Lower lobe of right lung (tissue), 2 donors: ENCODE results near the gene AUTS2. TPM values are rescaled to one million over a fixed set of nuclear protein-coding genes. Genes with fewer than 3 reads are reported as not detected.

ENCODE experiments used
- ATAC-seq, 2 donors: fragments of 200-7000 bp; cut with Tn5 transposase; one replicate each; pipeline ENCODE4 v1.9.1; 2020 to 2022; ENCODE audit warnings: mild to moderate bottlenecking in 2 of 2, moderate library complexity in 2 of 2
- DNase-seq: peaks from one replicate; pipeline ENCODE4 v3.0.0-alpha.2; 2020
- H3K27ac ChIP-seq: fragments of 200-600 bp; one replicate; pipeline ENCODE4 v1.8.0; 2022
- H3K27me3 ChIP-seq: fragments of 200-600 bp; one replicate; pipeline ENCODE4 v1.8.0; 2022; ENCODE audit warnings: low read depth
- H3K36me3 ChIP-seq: fragments of 200-600 bp; one replicate; pipeline ENCODE4 v1.8.0; 2022; ENCODE audit warnings: mild to moderate bottlenecking
- H3K4me1 ChIP-seq: fragments of 200-600 bp; one replicate; pipeline ENCODE4 v1.8.0; 2022
- H3K4me3 ChIP-seq: fragments of 200-600 bp; one replicate; pipeline ENCODE4 v1.8.0; 2022; ENCODE audit warnings: mild to moderate bottlenecking
- H3K9me3 ChIP-seq: fragments of 200-600 bp; one replicate; pipeline ENCODE4 v1.8.0; 2022
- intact Hi-C: fragments of 100-400 bp; cut with DNase I; formaldehyde crosslinking; loops from one replicate; pipeline ENCODE4 v1.11.0; 2022
- total RNA-seq: library from RNA; stranded (reverse); fragmentation: NEBNext Ultra II Directional; extraction: Animal tissue kit (Norgen Biotek cat#: 25700); gene quantifications from one replicate; pipeline ENCODE4 v1.2.1, GENCODE V29; 2021
- TF ChIP-seq, protein P1 (sequence below): fragments of 200-600 bp; IDR thresholded peaks from one replicate; pipeline ENCODE4 v1.8.0; 2022; ENCODE audit warnings: antibody characterized with exemption, mild to moderate bottlenecking
- donor health status: DM: no; HTN: yes; CAD: no; lungs with severe emphysema.

The AUTS2 gene
- total RNA-seq, 1 donor from 2014 or later = 45.7 TPM

DNA sequence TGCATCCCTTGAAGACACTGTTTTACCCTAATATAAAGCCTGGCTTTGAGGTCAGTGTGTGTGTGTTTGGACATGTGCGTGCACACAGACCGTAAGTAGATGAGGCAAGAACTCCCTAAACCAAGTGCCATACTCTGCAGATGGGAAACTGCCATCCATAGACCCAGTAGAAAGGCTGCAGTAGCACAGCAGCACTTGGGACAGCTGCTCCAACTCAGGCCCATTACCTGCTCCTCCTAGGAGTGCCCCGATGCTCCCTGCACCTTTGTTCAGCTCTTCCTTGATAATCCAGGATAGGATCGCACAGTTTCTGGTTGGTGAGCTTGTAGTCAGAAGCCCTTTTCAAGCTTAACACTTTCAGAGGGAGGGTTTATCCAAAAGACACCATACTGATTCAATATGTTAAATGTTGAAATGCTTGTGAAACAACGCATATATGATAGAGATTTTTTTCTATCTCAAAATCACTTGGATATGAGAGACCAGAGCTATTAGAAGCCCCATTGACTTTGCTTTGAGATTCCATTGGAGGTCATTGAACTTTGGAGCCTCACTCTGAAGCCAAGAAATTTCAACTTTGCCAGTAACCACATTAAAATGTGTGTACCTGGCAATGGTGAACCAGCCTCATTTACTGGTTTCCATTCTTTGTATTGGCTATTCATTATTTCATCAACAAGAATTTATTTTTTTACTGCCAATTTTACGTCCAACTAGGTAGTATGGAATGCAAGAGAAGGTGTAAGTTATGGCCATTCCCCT is 776.7 kb downstream of the AUTS2 start:
- Histone ChIP-seq H3K36me3 (no peaks in the 10 kb centered on the region), H3K27me3 (no peaks in the 10 kb centered on the region), H3K4me3 (no peak overlapping the region), H3K4me1 (peaks cover 7% of the 10 kb centered on the region), H3K27ac (no peak overlapping the region), H3K9me3 (no peaks in the 10 kb centered on the region)
- intact Hi-C loops = no loop called here
- TF ChIP-seq, protein P1, sequence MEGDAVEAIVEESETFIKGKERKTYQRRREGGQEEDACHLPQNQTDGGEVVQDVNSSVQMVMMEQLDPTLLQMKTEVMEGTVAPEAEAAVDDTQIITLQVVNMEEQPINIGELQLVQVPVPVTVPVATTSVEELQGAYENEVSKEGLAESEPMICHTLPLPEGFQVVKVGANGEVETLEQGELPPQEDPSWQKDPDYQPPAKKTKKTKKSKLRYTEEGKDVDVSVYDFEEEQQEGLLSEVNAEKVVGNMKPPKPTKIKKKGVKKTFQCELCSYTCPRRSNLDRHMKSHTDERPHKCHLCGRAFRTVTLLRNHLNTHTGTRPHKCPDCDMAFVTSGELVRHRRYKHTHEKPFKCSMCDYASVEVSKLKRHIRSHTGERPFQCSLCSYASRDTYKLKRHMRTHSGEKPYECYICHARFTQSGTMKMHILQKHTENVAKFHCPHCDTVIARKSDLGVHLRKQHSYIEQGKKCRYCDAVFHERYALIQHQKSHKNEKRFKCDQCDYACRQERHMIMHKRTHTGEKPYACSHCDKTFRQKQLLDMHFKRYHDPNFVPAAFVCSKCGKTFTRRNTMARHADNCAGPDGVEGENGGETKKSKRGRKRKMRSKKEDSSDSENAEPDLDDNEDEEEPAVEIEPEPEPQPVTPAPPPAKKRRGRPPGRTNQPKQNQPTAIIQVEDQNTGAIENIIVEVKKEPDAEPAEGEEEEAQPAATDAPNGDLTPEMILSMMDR = no peak
- ATAC-seq (no peak), DNase-seq (no peak)

DNA sequence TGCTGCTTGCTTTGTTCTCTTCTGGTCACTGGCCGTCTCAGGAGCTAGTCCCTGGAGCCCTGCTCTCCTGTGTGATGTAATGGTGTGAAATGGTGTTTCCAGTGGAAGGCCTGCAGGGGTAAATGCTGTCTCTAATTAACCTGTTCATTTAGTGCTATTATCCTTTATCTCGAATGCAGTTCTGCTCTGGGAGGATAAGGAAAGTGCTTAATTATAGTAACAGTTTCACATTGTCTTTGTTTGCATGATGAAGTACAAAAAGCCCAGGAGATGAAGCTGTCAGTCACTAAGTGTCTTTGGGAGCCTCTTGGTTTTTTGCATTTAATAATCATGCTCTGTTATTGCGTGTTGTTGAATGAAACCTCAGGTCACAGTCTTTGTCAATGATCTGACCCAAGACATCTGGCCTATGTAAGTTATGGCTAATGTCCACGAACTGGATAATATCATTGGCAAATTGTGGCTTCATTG is 778.3 kb downstream of the AUTS2 start:
- TF ChIP-seq, protein P1 = no peak
- DNase-seq (no peak), ATAC-seq (no peak)
- H3K9me3 ChIP-seq = no peaks in the 10 kb centered on the region
- no peak overlapping the region for H3K4me3 ChIP-seq
- no peaks in the 10 kb centered on the region for H3K27me3 ChIP-seq
- no peak overlapping the region for H3K27ac ChIP-seq
- peaks cover 7% of the 10 kb centered on the region for H3K4me1 ChIP-seq
- intact Hi-C loops = no loop called here
- H3K36me3 ChIP-seq = no peaks in the 10 kb centered on the region

DNA sequence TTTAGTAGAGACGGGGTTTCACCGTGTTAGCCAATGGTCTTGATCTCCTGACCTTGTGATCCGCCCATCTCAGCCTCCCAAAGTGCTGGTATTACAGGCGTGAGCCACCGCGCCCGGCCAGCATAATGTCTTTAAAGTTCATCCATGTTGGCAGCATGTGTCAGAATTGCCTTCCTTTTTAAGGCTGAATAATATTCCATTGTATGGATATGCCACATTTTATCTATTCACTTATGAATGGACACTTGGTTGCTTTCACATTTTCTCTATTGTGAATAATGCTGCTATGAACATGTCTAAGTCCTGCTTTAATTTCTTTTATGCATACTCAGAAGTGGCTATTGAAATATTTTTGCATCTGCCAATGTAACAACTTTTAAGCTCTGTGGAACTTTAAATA is 779.7 kb downstream of the AUTS2 start:
- TF ChIP-seq, protein P1 = no peak
- intact Hi-C loops = no loop called here
- H3K27ac ChIP-seq = no peak overlapping the region
- no peaks in the 10 kb centered on the region for H3K36me3 ChIP-seq
- no peak for ATAC-seq
- H3K27me3 ChIP-seq = no peaks in the 10 kb centered on the region
- H3K9me3 ChIP-seq = no peaks in the 10 kb centered on the region
- DNase-seq = no peak
- H3K4me3 ChIP-seq = no peak overlapping the region
- H3K4me1 ChIP-seq = peaks cover 7% of the 10 kb centered on the region

DNA sequence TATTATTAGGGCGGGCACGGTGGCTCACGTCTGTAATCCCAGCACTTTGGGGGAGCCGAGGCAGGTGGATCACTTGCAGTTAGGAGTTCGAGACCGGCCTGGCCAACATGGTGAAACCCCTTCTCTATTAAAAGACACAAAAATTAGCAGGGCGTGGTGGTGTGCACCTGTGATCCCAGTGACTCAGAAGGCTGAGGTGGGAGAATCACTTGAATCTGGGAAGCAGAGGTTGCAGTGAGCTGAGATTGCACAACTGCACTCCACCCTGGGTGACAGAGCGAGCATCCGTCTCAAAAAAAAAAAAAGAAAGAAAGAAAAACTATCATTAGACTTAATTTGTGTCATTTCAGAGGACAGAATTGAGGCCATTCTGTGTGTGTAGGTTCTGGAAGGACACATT is 780.9 kb downstream of the AUTS2 start:
- no peak for DNase-seq
- intact Hi-C loops = no loop called here
- H3K27me3 ChIP-seq = no peaks in the 10 kb centered on the region
- no peaks in the 10 kb centered on the region for H3K36me3 ChIP-seq
- H3K9me3 ChIP-seq = no peaks in the 10 kb centered on the region
- no peak for ATAC-seq
- H3K27ac ChIP-seq = no peak overlapping the region
- H3K4me1 ChIP-seq = peaks cover 7% of the 10 kb centered on the region
- TF ChIP-seq, protein P1 = no peak
- H3K4me3 ChIP-seq = no peak overlapping the region

DNA sequence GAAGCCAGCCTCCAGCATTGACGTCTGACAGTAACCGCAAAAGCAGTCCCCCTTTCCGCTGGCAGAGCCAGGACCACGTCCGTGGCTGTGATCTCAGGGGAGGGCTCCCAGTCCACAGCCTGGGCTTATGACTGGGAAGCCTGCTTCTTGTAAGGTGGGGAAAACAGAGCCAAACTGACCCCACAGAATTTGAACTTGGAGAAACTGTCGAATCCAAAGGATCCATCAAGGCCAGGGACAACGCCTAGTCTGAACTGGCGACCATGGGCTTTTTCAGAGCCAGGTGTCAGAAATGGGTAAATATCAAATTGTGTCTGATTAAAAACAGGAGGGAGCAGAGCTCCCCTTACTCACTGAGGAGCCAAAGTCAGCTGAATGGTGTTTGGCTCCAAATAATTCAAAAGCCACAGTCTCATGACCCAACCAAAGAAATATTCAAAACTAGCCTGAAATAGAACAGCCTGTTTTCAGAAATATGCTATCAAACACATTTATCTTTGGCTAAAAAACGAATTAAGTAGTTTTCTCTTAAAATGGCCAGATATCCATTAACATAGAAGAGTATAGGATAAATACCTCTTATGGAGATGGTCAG is 782.2 kb downstream of the AUTS2 start:
- no peak overlapping the region for H3K4me3 ChIP-seq
- H3K9me3 ChIP-seq = no peaks in the 10 kb centered on the region
- intact Hi-C loops = no loop called here
- H3K27me3 ChIP-seq = no peaks in the 10 kb centered on the region
- no peak overlapping the region for H3K27ac ChIP-seq
- H3K4me1 ChIP-seq = no peaks in the 10 kb centered on the region
- no peak for ATAC-seq
- TF ChIP-seq, protein P1 = no peak
- DNase-seq = no peak
- no peaks in the 10 kb centered on the region for H3K36me3 ChIP-seq
